Measurements from ENCODE around the gene PPP1R9B.

DNA sequence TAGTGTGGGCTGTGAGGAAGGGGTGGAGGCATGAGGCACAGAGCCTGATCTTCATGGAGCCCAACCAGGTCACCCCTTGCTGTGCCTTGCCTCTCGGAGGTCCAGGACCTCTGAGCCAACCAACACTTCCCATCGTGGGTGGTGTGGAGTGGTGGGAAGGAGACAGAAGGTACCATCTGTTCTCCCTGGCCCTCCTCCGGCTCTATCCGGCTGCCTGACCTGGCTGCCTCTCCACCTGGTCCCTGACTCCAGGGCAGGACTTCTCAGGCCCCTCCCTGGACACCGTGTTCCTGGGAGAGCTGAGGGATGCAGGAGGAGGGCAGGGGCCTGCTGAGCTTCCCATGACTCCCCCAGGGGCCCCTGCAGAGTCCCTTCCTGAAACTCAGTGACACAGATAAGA, 51.5 kb downstream of the PPP1R9B start:
- no peak for TF ChIP-seq CTCF (IDR thresholded peaks at IDR 0.05; ENCODE audit: low read depth, low read length, poor library complexity, severe bottlenecking)
- TF ChIP-seq EZH2phosphoT487 (IDR thresholded peaks at IDR 0.05; ENCODE audit: borderline replicate concordance, low read length) = no peak
